Gastrocnemius medialis (tissue), 4 donors: Measurements from ENCODE around the gene GORAB. TPM values are rescaled to one million over a fixed set of nuclear protein-coding genes. Genes with fewer than 3 reads are reported as not detected.

Experiments used
- ATAC-seq, 2 donors: fragments of 150-250 bp; one replicate each; pipeline ENCODE4 v1.9.1; 2016
- DNase-seq, 2 donors: peaks; one replicate each; pipeline ENCODE4 v3.0.0-alpha.2; 2019
- H3K27ac ChIP-seq, 4 donors: fragments of 200-600 bp; sonication (generic); 1 replicate in 1 of 4; 2 replicates in 3 of 4; pipeline ENCODE4 v1.5.1; 2016 to 2018; ENCODE audit warnings: mild to moderate bottlenecking in 2 of 4, moderate library complexity in 1 of 4
- H3K27me3 ChIP-seq, 3 donors: fragments of 200-600 bp; sonication (generic) in 2 of 3; 1 replicate in 1 of 3; 2 replicates in 2 of 3; pipeline versions ENCODE4 v1.5.1 to v1.6.0; 2016 to 2019; ENCODE audit warnings: mild to moderate bottlenecking in 1 of 3, moderate library complexity in 1 of 3
- H3K36me3 ChIP-seq, 2 donors: fragments of 200-600 bp; sonication (generic) in 1 of 2; one replicate each; pipeline ENCODE4 v1.5.1; 2017 to 2018
- H3K4me1 ChIP-seq, 2 donors: fragments of 200-600 bp; sonication (generic) in 1 of 2; one replicate each; pipeline ENCODE4 v1.5.1; 2016 to 2017; ENCODE audit warnings: mild to moderate bottlenecking in 2 of 2
- H3K4me3 ChIP-seq, 4 donors: fragments of 200-600 bp; sonication (generic) in 3 of 4; 1 replicate in 1 of 4; 2 replicates in 3 of 4; pipeline ENCODE4 v1.5.1; 2016 to 2019; ENCODE audit warnings: mild to moderate bottlenecking in 2 of 4
- H3K9me3 ChIP-seq, 3 donors: fragments of 200-600 bp; sonication (generic) in 2 of 3; 1 replicate in 1 of 3; 2 replicates in 2 of 3; pipeline ENCODE4 v1.5.1; 2016 to 2019
- CTCF ChIP-seq, 5 experiments: fragments of 450-650 bp in 3 of 5; fragments of 200-600 bp in 2 of 5; sonication (generic) in 2 of 5; IDR thresholded peaks in 4 of 5; conservative IDR thresholded peaks in 1 of 5; 1 replicate in 4 of 5; 2 replicates in 1 of 5; pipeline ENCODE4 v1.5.1; 2016 to 2019; ENCODE audit warnings: antibody characterized with exemption in 5 of 5, mild to moderate bottlenecking in 3 of 5, moderate library complexity in 3 of 5
- POLR2A ChIP-seq, 2 donors: fragments of 450-650 bp; IDR thresholded peaks; one replicate each; pipeline ENCODE4 v1.6.1; 2017; ENCODE audit warnings: antibody characterized with exemption in 2 of 2, mild to moderate bottlenecking in 2 of 2, moderate library complexity in 2 of 2
- in situ Hi-C, 4 donors: fragments of 200-750 bp; cut with MboI; loops; one replicate each; pipeline versions ENCODE4 v1.15.0 to v1.8.0; 2017; ENCODE audit warnings: low sequenced_read_pairs in 4 of 4
- intact Hi-C: fragments of 100-400 bp; cut with DNase I; formaldehyde crosslinking; loops from one replicate; pipeline ENCODE4 v1.15.1; 2023; ENCODE audit warnings: low total_unique reads
- total RNA-seq, 4 donors: library from RNA; depleted of rRNA; stranded (reverse); fragments of >200 nt; gene quantifications; one replicate each; pipeline versions ENCODE4 v1.1.0 to v1.2.3, GENCODE V29; 2016

The GORAB gene
- total RNA-seq, 4 donors from 2014 or later = 1.7 to 3.8 (median 2.3) TPM

GRCh38 chr1:170596701-170597100 is 64.7 kb downstream of the GORAB start:
- in situ Hi-C loops = no loop called here
- Histone ChIP-seq H3K27me3 (no peaks in the 10 kb centered on the region), H3K27ac (no peak overlapping the region), H3K9me3 (no peaks in the 10 kb centered on the region), H3K4me3 (no peak overlapping the region), H3K36me3 (no peaks in the 10 kb centered on the region), H3K4me1 (peaks cover 8 to 12% of the 10 kb centered on the region in 2 donors)
- TF ChIP-seq CTCF (IDR thresholded peaks at IDR 0.05 in 4 of 5, conservative IDR thresholded peaks at IDR 0.05 in 1 of 5) (no peak), POLR2A (IDR thresholded peaks at IDR 0.05) (no peak)
- intact Hi-C loops = no loop called here
- no peak for DNase-seq
- ATAC-seq = no peak

GRCh38 chr1:170598618-170599017 is 66.7 kb downstream of the GORAB start:
- Histone ChIP-seq H3K4me3 (no peak overlapping the region), H3K9me3 (no peaks in the 10 kb centered on the region), H3K36me3 (no peaks in the 10 kb centered on the region), H3K27me3 (no peaks in the 10 kb centered on the region), H3K4me1 (peaks cover 4 to 8% of the 10 kb centered on the region in 2 donors), H3K27ac (no peak overlapping the region)
- no peak for ATAC-seq
- intact Hi-C loops = no loop called here
- no peak for DNase-seq
- TF ChIP-seq CTCF (IDR thresholded peaks at IDR 0.05 in 4 of 5, conservative IDR thresholded peaks at IDR 0.05 in 1 of 5) = no peak
- in situ Hi-C loops = no loop called here

- TF ChIP-seq POLR2A (IDR thresholded peaks at IDR 0.05) = no peak
- TF ChIP-seq CTCF (IDR thresholded peaks at IDR 0.05 in 4 of 5, conservative IDR thresholded peaks at IDR 0.05 in 1 of 5) = no peak
- no peaks in the 10 kb centered on the region for H3K27me3 ChIP-seq
- H3K4me1 ChIP-seq = peaks cover 0 to 4% of the 10 kb centered on the region in 2 donors
- H3K36me3 ChIP-seq = no peaks in the 10 kb centered on the region
- no peak overlapping the region for H3K27ac ChIP-seq
- ATAC-seq (no peak), DNase-seq (no peak)
- H3K9me3 ChIP-seq = no peaks in the 10 kb centered on the region
- in situ Hi-C loops = no loop called here
- intact Hi-C loops = no loop called here
- H3K4me3 ChIP-seq = no peak overlapping the region
Measured at GRCh38 chr1:170599033-170599432, 67.1 kb downstream of the GORAB start.

- Histone ChIP-seq H3K9me3 (no peaks in the 10 kb centered on the region), H3K4me3 (no peak overlapping the region), H3K36me3 (no peaks in the 10 kb centered on the region), H3K4me1 (no peaks in the 10 kb centered on the region), H3K27ac (no peak overlapping the region), H3K27me3 (no peaks in the 10 kb centered on the region)
- DNase-seq (no peak), ATAC-seq (no peak)
- intact Hi-C loops (no loop called here), in situ Hi-C loops (no loop called here)
- TF ChIP-seq POLR2A (IDR thresholded peaks at IDR 0.05) = no peak
- TF ChIP-seq CTCF (IDR thresholded peaks at IDR 0.05 in 4 of 5, conservative IDR thresholded peaks at IDR 0.05 in 1 of 5) = no peak
Measured at GRCh38 chr1:170601866-170602265, 69.9 kb downstream of the GORAB start.

Other genes starting within 250 kb of the GORAB start
- gene PRRX1, start 132.0 kb downstream of the GORAB start, total RNA-seq = 100 to 1,000 TPM in 1 of 4 donors, 10 to 100 TPM in 3; 35.3 to 120 (median 64.3) TPM